ENCODE data around the gene PRKN. TPM values are rescaled to one million over a fixed set of nuclear protein-coding genes. Genes with fewer than 3 reads are reported as not detected.

PRKN gene
- total RNA-seq, 4 donors from 2014 or later, result 5.2 to 121 (median 6.9) TPM

DNA sequence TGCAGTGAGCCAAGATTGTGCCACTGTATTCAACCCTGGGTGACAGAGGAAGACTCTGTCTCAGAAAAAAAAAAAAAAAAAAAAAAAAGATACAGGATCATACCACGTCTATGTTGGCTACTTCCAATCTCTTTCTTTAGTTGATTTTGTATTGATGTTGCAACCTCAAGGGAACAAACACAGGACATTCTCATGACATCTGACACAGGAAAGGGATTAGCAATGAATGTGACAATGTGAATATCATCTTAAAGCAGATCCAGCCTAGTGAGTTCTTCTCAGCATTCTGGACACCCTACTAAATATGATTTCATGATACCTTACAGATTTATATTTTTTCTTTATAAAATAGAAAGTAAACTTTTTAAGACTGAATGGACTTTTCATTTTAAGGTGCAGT lies 580.3 kb downstream of the PRKN start:
- Histone ChIP-seq H3K27me3 (no peaks in the 10 kb centered on the region), H3K27ac (no peak overlapping the region), H3K4me1 (no peaks in the 10 kb centered on the region), H3K9me3 (no peaks in the 10 kb centered on the region), H3K4me3 (replicated peaks in 1 of 3) (no peak overlapping the region), H3K36me3 (no peaks in the 10 kb centered on the region)
- 59 to 72% methylated on average over 1 of the region's 1 CpG for WGBS, 2 donors
- TF ChIP-seq, protein P1, sequence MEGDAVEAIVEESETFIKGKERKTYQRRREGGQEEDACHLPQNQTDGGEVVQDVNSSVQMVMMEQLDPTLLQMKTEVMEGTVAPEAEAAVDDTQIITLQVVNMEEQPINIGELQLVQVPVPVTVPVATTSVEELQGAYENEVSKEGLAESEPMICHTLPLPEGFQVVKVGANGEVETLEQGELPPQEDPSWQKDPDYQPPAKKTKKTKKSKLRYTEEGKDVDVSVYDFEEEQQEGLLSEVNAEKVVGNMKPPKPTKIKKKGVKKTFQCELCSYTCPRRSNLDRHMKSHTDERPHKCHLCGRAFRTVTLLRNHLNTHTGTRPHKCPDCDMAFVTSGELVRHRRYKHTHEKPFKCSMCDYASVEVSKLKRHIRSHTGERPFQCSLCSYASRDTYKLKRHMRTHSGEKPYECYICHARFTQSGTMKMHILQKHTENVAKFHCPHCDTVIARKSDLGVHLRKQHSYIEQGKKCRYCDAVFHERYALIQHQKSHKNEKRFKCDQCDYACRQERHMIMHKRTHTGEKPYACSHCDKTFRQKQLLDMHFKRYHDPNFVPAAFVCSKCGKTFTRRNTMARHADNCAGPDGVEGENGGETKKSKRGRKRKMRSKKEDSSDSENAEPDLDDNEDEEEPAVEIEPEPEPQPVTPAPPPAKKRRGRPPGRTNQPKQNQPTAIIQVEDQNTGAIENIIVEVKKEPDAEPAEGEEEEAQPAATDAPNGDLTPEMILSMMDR (IDR thresholded peaks at IDR 0.05), result no peak
- TF ChIP-seq POLR2A (IDR thresholded peaks at IDR 0.05), result no peak
- DNase-seq, result no peak
- intact Hi-C loops (cut with DNase I), result no loop called here

DNA sequence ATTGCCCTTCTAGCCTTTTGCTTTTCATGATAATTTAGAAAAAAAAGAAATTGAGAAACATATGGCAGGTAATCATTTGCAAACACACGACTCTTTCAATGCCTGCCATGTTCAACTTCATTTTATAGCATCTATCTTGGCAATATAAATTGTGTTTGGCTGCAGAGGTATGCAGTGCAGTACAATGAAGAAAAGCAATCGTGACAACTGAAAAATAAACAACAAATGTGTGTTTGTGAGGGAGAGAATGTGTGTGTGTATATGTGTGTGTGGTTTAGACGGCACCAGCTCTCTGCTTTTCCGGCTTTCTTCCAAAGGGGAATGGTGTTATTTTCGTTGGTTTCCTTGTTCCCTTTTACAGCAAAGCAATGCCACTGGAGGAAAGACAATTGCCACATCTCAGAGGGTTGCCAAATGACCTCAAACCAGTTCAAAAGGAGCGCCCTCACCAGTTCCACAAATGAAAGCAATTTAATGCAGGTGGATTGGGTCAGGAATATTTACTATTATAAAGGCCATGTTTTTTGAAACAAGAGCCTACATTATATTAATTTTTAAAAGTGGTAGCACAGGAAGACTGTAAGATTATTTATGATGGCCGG lies 587.2 kb downstream of the PRKN start:
- Histone ChIP-seq H3K27me3 (no peaks in the 10 kb centered on the region), H3K36me3 (no peaks in the 10 kb centered on the region), H3K4me3 (replicated peaks in 1 of 3) (no peak overlapping the region), H3K9me3 (no peaks in the 10 kb centered on the region), H3K4me1 (no peaks in the 10 kb centered on the region), H3K27ac (no peak overlapping the region)
- TF ChIP-seq POLR2A (IDR thresholded peaks at IDR 0.05), result no peak
- TF ChIP-seq, protein P1 (IDR thresholded peaks at IDR 0.05), result no peak
- intact Hi-C loops (cut with DNase I), result no loop called here
- DNase-seq, result no peak
- WGBS, 2 donors, result 85% methylated on average over 7 of the region's 7 CpGs

DNA sequence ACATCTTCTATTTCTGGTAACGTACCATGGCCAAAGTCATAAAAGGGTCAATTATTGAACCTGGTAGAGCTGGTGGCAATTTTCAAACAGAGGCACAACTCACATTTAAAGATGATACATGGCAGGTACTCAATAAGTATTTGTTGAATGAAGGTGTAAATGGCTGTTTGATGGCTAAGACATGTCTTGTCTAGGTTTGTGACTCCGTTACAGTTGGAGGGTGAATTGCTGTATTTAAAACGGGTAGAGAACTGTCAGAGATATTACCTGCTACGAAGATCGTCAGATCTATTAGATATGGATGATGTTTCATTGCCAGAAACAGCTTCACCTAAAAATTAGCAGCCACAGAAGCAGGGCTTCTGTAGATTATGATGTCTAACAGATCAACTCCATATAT lies 601.9 kb downstream of the PRKN start:
- Histone ChIP-seq H3K9me3 (no peaks in the 10 kb centered on the region), H3K27me3 (no peaks in the 10 kb centered on the region), H3K36me3 (no peaks in the 10 kb centered on the region), H3K4me3 (replicated peaks in 1 of 3) (no peak overlapping the region), H3K27ac (no peak overlapping the region), H3K4me1 (no peaks in the 10 kb centered on the region)
- intact Hi-C loops (cut with DNase I), result no loop called here
- no peak for DNase-seq
- WGBS, 2 donors, result 89 to 90% methylated on average over 5 of the region's 5 CpGs
- no peak for TF ChIP-seq POLR2A (IDR thresholded peaks at IDR 0.05)

DNA sequence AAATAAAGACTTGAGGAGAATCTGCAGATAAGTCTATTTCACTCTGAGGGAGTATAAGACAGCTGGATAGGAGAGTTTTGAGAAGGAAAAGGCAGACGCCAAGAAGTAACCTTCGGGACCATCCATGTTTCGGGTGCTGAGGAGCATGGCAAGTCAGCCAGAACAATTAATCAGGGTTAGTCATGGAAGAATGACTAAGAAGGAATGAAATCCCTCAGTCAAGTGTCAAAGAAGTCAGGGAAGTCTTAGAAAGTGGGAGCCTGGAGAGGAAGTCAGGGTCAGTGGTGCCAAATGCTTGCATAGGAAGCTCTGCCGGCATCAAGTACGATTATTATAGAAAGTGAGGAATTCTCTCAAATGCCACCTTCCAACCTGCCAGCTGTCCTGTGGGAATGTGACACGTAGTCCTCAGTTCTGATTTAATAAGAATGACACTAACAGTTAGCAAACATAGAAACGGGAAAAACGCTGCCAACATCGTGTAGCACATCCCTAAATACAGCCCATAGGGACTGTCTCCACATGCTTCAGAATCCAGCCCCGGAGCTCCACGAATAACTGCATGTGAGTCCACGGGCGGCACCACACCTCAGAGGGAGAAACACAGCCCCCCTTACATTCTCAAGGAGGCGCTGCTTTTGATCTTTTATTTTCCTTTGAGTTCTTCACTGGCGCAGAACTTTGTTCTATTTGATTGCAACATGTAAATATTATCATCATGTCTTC lies 602.7 kb downstream of the PRKN start:
- WGBS, 2 donors, result 79 to 83% methylated on average over 15 of the region's 15 CpGs
- H3K27me3 ChIP-seq, result no peaks in the 10 kb centered on the region
- no peak overlapping the region for H3K27ac ChIP-seq
- no peak overlapping the region for H3K4me3 ChIP-seq (replicated peaks in 1 of 3)
- no peaks in the 10 kb centered on the region for H3K9me3 ChIP-seq
- DNase-seq, result no peak
- no peaks in the 10 kb centered on the region for H3K4me1 ChIP-seq
- TF ChIP-seq, protein P1 (IDR thresholded peaks at IDR 0.05), result no peak
- TF ChIP-seq POLR2A (IDR thresholded peaks at IDR 0.05), result no peak
- H3K36me3 ChIP-seq, result no peaks in the 10 kb centered on the region
- intact Hi-C loops (cut with DNase I), result no loop called here

DNA sequence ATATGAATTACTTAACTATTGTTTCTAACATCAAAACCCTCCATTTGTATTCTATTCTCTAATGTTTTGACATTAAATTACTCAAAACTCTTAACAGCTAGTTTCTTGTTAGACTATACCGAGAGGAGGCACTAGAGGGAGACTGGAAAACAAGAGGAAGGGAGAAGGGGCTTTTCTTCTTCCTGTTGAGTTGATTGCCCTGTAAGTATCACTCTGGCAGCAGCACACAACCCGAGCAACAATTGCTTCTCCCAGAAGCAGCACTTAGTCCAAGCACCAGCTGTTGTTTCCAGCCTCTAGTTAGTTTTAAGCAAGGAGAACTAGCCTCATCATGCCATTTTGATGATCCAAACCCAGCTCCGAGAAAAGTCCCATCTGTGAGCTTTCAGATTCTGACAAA lies 603.8 kb downstream of the PRKN start:
- 31 to 35% methylated on average over 3 of the region's 3 CpGs for WGBS, 2 donors
- no peaks in the 10 kb centered on the region for H3K4me1 ChIP-seq
- no peak for DNase-seq
- no peak overlapping the region for H3K27ac ChIP-seq
- no peaks in the 10 kb centered on the region for H3K9me3 ChIP-seq
- H3K4me3 ChIP-seq (replicated peaks in 1 of 3), result no peak overlapping the region
- H3K36me3 ChIP-seq, result no peaks in the 10 kb centered on the region
- TF ChIP-seq, protein P1 (IDR thresholded peaks at IDR 0.05), result peak in 2 of 6 experiments; percentile 10 to 17
- TF ChIP-seq POLR2A (IDR thresholded peaks at IDR 0.05), result no peak
- no peaks in the 10 kb centered on the region for H3K27me3 ChIP-seq
- intact Hi-C loops (cut with DNase I), result no loop called here

Data from thyroid gland (tissue), 4 donors.